Coronary artery (tissue), 2 donors: ENCODE measurements around the gene ST6GALNAC3.

Source experiments
- DNase-seq: peaks from one replicate; pipeline ENCODE4 v3.0.0-alpha.2; 2017; ENCODE audit warnings: low spot score
- H3K27ac ChIP-seq, 2 donors: fragments of 200-600 bp; sonication (generic); one replicate each; pipeline ENCODE4 v1.5.1; 2016 to 2019
- H3K4me3 ChIP-seq: fragments of 200-600 bp; sonication (generic); 2 replicates; pipeline ENCODE4 v1.5.1; 2016; ENCODE audit warnings: mild to moderate bottlenecking, moderate library complexity
- TF ChIP-seq, protein P1 (sequence below): fragments of 200-600 bp; sonication (generic); IDR thresholded peaks from one replicate; pipeline ENCODE4 v1.5.1; 2019; ENCODE audit warnings: antibody characterized with exemption

ST6GALNAC3 gene

DNA sequence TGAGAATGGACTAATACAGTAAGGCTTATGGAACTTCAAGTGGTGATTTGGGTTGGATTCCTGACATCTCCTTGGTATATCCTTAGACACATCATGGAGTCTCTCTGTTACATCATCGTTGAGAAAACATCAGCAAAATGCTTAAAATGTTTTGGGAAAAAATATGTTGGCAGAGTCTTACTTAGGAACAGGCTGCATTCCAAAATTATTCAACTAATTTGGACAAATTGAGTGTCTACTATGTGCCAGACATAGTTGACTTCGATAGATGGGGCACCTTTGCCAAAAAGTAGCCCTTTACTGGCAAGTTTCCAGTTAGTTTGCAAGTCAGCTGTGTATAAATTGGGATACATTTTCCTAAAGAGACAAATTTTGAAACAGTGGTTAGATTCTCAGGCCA, 539.3 kb downstream of the ST6GALNAC3 start:
- DNase-seq = no peak
- Histone ChIP-seq H3K4me3 (no peak overlapping the region), H3K27ac (no peak overlapping the region)
- TF ChIP-seq, protein P1, sequence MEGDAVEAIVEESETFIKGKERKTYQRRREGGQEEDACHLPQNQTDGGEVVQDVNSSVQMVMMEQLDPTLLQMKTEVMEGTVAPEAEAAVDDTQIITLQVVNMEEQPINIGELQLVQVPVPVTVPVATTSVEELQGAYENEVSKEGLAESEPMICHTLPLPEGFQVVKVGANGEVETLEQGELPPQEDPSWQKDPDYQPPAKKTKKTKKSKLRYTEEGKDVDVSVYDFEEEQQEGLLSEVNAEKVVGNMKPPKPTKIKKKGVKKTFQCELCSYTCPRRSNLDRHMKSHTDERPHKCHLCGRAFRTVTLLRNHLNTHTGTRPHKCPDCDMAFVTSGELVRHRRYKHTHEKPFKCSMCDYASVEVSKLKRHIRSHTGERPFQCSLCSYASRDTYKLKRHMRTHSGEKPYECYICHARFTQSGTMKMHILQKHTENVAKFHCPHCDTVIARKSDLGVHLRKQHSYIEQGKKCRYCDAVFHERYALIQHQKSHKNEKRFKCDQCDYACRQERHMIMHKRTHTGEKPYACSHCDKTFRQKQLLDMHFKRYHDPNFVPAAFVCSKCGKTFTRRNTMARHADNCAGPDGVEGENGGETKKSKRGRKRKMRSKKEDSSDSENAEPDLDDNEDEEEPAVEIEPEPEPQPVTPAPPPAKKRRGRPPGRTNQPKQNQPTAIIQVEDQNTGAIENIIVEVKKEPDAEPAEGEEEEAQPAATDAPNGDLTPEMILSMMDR = no peak

DNA sequence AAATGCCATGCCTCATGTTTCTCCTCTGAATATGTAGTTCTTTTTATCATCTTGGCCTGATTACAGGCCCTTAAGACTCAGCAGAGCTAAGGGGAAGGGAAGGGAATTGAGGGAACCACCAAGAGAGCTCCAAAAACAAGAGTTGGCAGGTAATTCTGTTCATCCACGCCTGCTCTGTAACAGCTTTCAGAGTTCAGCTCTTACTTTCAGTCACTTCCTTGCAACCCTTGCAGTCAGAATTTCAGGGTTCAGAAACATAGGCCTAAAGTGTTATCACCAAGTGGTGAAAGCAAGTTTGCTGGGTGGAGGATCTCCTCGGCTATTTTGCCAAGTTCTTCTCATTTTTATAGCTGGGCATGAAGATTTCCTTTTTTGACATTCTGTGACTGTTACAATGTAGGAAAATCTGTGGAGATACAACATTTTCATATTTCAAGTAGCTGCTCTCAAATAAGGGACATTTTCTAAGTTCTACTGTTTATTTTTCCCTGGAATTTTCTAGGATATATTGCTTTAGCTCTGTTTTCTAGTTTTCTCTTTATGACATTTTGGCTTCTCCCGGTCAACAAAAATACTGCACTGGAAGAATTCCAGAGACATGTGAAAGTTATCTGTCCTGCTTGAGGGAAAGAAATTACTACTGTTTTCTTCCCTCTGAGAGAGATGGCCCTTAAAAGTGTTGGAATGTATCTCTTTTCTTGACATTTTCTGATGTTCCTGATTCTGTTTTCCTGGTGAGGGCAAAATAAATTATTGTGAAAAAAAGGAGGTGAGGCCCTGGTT, 540.9 kb downstream of the ST6GALNAC3 start:
- Histone ChIP-seq H3K4me3 (no peak overlapping the region), H3K27ac (no peak overlapping the region)
- TF ChIP-seq, protein P1 = no peak
- no peak for DNase-seq

DNA sequence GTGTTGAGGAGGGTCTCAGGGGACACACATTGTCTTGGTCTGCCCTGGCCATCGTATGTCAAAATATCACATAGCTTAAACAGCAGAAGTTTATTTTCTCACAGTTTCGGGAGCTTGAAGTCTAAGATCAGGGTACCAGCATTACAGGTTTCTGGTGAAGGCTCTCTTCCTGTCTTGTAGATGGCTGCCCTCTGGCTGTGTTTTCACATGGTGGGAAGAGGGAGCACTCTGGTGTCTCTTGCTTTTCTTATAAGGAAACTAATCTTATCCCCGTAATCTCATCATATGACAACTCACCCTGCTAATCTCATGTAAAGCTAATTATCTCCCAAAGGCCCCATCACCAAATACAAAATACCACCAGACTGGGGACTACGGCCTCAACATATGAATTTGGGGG, 545.8 kb downstream of the ST6GALNAC3 start:
- TF ChIP-seq, protein P1 = no peak
- Histone ChIP-seq H3K4me3 (no peak overlapping the region), H3K27ac (no peak overlapping the region)
- no peak for DNase-seq

DNA sequence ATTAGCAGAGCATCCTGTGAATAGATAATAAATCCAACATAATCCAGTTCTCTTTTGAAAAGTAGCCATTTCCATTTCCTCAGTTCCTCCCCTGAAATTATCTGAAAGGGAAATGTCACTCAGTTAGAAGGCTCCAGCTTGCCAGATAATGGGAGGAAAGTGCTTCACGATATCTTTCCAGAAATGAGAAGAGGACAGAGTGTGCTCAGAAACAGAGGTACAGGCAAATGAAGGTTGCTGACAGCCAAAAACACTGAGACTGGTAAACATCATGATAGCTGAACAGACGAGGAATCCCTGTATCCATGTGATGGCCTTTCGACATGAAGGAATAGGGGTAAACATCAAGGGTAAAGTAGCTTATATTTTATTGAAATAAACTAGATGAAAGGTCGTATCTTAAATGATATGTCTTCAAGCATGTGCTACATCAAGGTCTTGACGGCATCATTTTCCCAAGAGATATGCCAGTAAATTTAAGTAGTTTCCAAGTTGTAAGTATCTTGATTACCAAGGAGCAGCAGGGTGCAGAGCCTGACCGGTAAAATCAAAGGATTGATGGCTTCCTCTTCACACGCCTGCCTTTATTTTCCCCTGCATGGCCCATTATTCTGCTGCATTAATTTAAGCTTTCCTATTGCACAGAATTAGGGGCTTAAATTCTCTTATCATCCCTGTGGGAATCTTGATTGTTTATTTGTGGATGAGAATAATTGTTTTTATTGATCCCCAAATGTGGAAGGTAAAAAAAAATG, 548.4 kb downstream of the ST6GALNAC3 start:
- DNase-seq = no peak
- TF ChIP-seq, protein P1 = no peak
- no peak overlapping the region for H3K27ac ChIP-seq
- H3K4me3 ChIP-seq = no peak overlapping the region

DNA sequence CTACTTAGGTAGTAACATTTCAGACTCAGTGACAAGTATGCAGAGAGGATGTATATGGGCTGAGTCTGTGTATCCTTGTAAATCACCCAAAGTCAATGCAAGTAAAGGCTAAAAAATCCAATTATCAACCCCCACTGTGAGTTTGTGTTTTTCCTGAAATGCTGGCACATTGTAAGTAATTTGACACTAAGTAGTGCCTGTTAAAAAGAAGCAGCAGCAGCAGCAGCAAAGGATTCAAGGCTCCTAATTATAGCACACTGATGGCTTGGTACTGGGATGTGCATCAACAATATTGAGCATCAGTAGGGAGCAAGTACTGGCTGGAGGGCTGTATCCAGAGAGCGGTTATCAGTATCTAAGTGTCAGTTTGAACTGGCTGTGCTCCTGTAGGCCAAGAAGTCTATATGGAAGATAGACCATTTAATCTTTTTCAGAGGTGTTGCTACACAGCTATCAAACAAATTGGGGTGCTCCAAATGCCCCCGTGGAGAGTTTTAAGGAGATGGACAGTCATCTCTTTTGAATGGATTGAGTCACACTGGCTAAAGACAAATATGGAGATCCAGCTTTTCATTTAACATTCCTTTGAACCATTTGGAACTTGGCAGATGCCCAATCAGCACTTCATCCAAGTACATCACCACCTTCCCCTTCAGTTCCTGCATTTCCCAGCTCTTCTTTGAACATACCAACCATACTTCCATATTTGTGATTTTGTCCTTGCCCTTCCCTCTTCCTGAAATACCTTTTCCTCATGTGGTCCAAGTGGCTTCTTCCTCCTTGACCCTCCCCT, 551.5 kb downstream of the ST6GALNAC3 start:
- Histone ChIP-seq H3K27ac (no peak overlapping the region), H3K4me3 (no peak overlapping the region)
- TF ChIP-seq, protein P1 = no peak
- no peak for DNase-seq

DNA sequence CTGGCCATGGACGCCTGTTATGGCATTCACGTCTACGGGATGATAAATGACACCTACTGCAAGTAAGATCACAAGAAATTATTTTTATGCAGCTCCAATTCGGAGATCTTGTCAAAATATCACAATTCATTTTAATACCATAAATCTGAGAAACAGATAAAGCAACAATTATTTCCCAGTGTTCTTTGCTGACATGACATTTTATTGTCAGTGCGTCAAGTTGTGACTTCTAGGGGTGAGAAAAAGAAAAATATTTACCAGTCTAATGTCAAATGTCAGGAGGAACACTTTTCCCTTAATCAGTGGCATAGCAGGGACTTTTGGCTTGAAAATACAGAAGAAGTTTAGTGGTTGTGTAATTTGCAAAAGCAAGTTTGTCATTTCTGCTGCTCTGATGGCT, 553.0 kb downstream of the ST6GALNAC3 start:
- DNase-seq = no peak
- Histone ChIP-seq H3K27ac (no peak overlapping the region), H3K4me3 (no peak overlapping the region)
- TF ChIP-seq, protein P1 = no peak
